IPS-NIHi7 (cell line): ENCODE data around the gene CRELD2.
"Not testable (repeated sequence)": the region's sequence is repeated elsewhere in the genome, so short reads cannot be mapped to it uniquely, and the experiment has no call there.

Experiments
- DNase-seq: peaks from one replicate; pipeline ENCODE4 v3.0.0; 2012; ENCODE audit warnings: mixed read lengths; ENCODE audit errors: extremely low spot score

The CRELD2 gene

GRCh38 chr22:49945042-49945794 lies 26.8 kb downstream of the CRELD2 start:
- not testable (repeated sequence) for DNase-seq

- no peak for DNase-seq
Observed at GRCh38 chr22:49946612-49947295, 28.3 kb downstream of the CRELD2 start.

- no peak for DNase-seq
Observed at GRCh38 chr22:49947296-49947622, 28.8 kb downstream of the CRELD2 start.

GRCh38 chr22:49948116-49948957 lies 29.9 kb downstream of the CRELD2 start:
- no peak for DNase-seq

GRCh38 chr22:49948958-49949913 lies 30.8 kb downstream of the CRELD2 start:
- no peak for DNase-seq

- DNase-seq = no peak
Observed at GRCh38 chr22:49949914-49950292, 31.5 kb downstream of the CRELD2 start.

GRCh38 chr22:49950396-49950994 lies 32.1 kb downstream of the CRELD2 start:
- no peak for DNase-seq

GRCh38 chr22:49951000-49951677 lies 32.7 kb downstream of the CRELD2 start:
- DNase-seq = no peak

- DNase-seq = no peak
Observed at GRCh38 chr22:49951678-49951985, 33.2 kb downstream of the CRELD2 start.

- no peak for DNase-seq
Observed at GRCh38 chr22:49951986-49952896, 33.8 kb downstream of the CRELD2 start.

GRCh38 chr22:49953027-49953679 lies 34.7 kb downstream of the CRELD2 start:
- no peak for DNase-seq

- no peak for DNase-seq
Observed at GRCh38 chr22:49953680-49954344, 35.4 kb downstream of the CRELD2 start.

GRCh38 chr22:49954354-49954753 lies 35.9 kb downstream of the CRELD2 start:
- no peak for DNase-seq

- no peak for DNase-seq
Observed at GRCh38 chr22:49954991-49955580, 36.7 kb downstream of the CRELD2 start.

- no peak for DNase-seq
Observed at GRCh38 chr22:49955581-49956417, 37.4 kb downstream of the CRELD2 start.

GRCh38 chr22:49956418-49956770 lies 38.0 kb downstream of the CRELD2 start:
- DNase-seq = no peak
